Panc1 (cell line): ENCODE results near the gene ACSBG1. TPM values are rescaled to one million over a fixed set of nuclear protein-coding genes. Genes with fewer than 3 reads are reported as not detected.

Experiments
- ATAC-seq: fragments of 200-7000 bp; cut with Tn5 transposase; 2 replicates; pipeline ENCODE4 v1.9.1; 2020; ENCODE audit warnings: mild to moderate bottlenecking, moderate library complexity
- BruUV-seq: library from RNA; stranded (reverse); fragments of 400-500 nt; replicated peaks from 2 replicates; lab custom pipeline; 2021; lab: Mats Ljungman, UMichigan
- CTCF ChIA-PET: fragments of 300-600 bp; sonication (Branson Sonifier 250); formaldehyde crosslinking; loops from one replicate; lab custom pipeline; 2022; ENCODE audit warnings: antibody characterized with exemption; lab: Charles Lee
- POLR2A ChIA-PET: fragments of 300-600 bp; sonication (Branson Sonifier 250); formaldehyde crosslinking; loops from one replicate; lab custom pipeline; 2022; ENCODE audit warnings: antibody characterized with exemption; lab: Charles Lee
- DNase-seq: peaks from one replicate; pipeline ENCODE4 v3.0.0-alpha.2; 2010; ENCODE audit warnings: low read depth, low spot score
- H3K27ac ChIP-seq: 2 replicates; pipeline ENCODE4 v1.5.1; 2011; ENCODE audit warnings: mild to moderate bottlenecking, low read length, inconsistent platforms
- H3K27me3 ChIP-seq: fragments of 200-500 bp; sonication (Bioruptor generic); 2 replicates; pipeline ENCODE4 v1.6.0; 2014; ENCODE audit warnings: low read length, inconsistent platforms; ENCODE audit not compliant: control insufficient read depth, insufficient read depth
- H3K36me3 ChIP-seq: fragments of 200-500 bp; sonication (Bioruptor generic); 2 replicates; pipeline ENCODE4 v1.5.1; 2014; ENCODE audit warnings: inconsistent platforms, mild to moderate bottlenecking, low read length, moderate library complexity; ENCODE audit not compliant: control insufficient read depth, insufficient read depth
- H3K4me1 ChIP-seq: 2 replicates; pipeline ENCODE4 v1.5.1; 2011; ENCODE audit warnings: inconsistent platforms, mild to moderate bottlenecking, low read length, moderate library complexity; ENCODE audit not compliant: control insufficient read depth, insufficient read depth
- H3K4me3 ChIP-seq, 2 experiments: 2 replicates each; pipeline ENCODE4 v1.5.1; 2011 to 2012; ENCODE audit warnings: low read depth in 2 of 2, low read length in 2 of 2, mild to moderate bottlenecking in 2 of 2, inconsistent platforms in 1 of 2, moderate library complexity in 1 of 2
- H3K9me3 ChIP-seq: fragments of 200-500 bp; sonication (Bioruptor generic); 2 replicates; pipeline ENCODE4 v1.5.1; 2014; ENCODE audit warnings: low read depth, mild to moderate bottlenecking, inconsistent platforms, low read length, moderate library complexity; ENCODE audit not compliant: control insufficient read depth, insufficient read depth
- POLR2AphosphoS5 ChIP-seq: IDR thresholded peaks from 2 replicates; pipeline ENCODE4 v1.6.1; 2012; ENCODE audit warnings: mild to moderate bottlenecking, low read depth, low read length, moderate library complexity
- SIN3A ChIP-seq: IDR thresholded peaks from 2 replicates; pipeline ENCODE4 v1.6.1; 2012; ENCODE audit warnings: low read depth, mild to moderate bottlenecking, low read length, moderate library complexity, borderline replicate concordance; ENCODE audit not compliant: insufficient read depth
- TCF7L2 ChIP-seq: IDR thresholded peaks from 2 replicates; pipeline ENCODE4 v1.6.1; 2011; ENCODE audit warnings: mild to moderate bottlenecking, low read depth, low read length, inconsistent platforms
- in situ Hi-C: cut with HindIII; loops from 2 replicates; pipeline ENCODE4 v1.10.0; 2016; ENCODE audit warnings: low sequenced_read_pairs, low pct_unique_long_range_greater_than_20kb
- intact Hi-C: fragments of 100-400 bp; cut with micrococcal nuclease; formaldehyde crosslinking; loops from one replicate; pipeline ENCODE4 v1.10.0; 2022; ENCODE audit not compliant: unreplicated experiment
- total RNA-seq: library from RNA; stranded (reverse); gene quantifications from one replicate; pipeline ENCODE4 v1.2.1, GENCODE V29; 2021; ENCODE audit not compliant: unreplicated experiment
- TF ChIP-seq, protein P1 (sequence below), 2 experiments: IDR thresholded peaks; 2 replicates each; pipeline ENCODE4 v1.6.1; 2011 to 2012; ENCODE audit warnings: low read depth in 2 of 2, control low read depth in 1 of 2, low read length in 1 of 2, mild to moderate bottlenecking in 1 of 2, moderate library complexity in 1 of 2; ENCODE audit not compliant: insufficient read depth in 1 of 2
- TF ChIP-seq, protein P2 (sequence below): fragments of 450-650 bp; IDR thresholded peaks from 2 replicates; pipeline ENCODE4 v1.5.1; 2017; ENCODE audit warnings: mild to moderate bottlenecking

Gene ACSBG1
- total RNA-seq, 1 experiment from 2014 or later: 0.31 TPM

DNA sequence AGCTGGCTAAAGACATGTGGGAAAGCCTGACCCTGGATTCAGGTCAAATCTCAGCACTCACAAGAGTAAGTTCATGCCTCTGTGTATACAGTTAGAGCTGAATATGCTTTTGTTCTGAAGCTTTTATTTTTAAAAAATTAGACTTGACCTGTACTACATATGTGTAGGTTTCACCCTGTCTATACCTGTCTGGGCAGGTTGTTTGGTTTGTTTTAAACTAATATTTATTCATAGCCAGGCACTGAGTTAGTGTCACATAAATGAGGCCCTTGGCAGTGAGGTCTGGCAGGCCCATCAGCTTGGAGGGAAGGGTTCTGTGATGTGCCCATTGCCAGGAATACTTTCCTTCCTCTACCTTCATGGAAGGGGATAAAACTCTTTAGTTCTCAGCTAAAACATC lies 31.9 kb upstream of the ACSBG1 start:
- ChIA-PET POLR2A (interaction anchor here (0.6 to 0.8 kb wide), 2 partner anchors 11 to 34 kb away, joined by 3 read pairs; no protein-coding TSS in a partner anchor), CTCF (interaction anchor here (0.6 kb wide), 1 partner anchor 23 kb away, joined by 3 read pairs; no protein-coding TSS in a partner anchor)
- no peak overlapping the region for H3K4me3 ChIP-seq
- H3K9me3 ChIP-seq: no peaks in the 10 kb centered on the region
- H3K27me3 ChIP-seq: no peaks in the 10 kb centered on the region
- H3K36me3 ChIP-seq: no peaks in the 10 kb centered on the region
- no TSS peak for BruUV-seq
- H3K4me1 ChIP-seq: peaks cover 12% of the 10 kb centered on the region
- ATAC-seq (no peak), DNase-seq (no peak)
- intact Hi-C loops: no loop called here
- peak overlapping the region; percentile 29; the same call in 1 of the 2 replicates for H3K27ac ChIP-seq
- TF ChIP-seq POLR2AphosphoS5 (no peak), SIN3A (no peak), TCF7L2 (no peak)
- TF ChIP-seq, protein P1, sequence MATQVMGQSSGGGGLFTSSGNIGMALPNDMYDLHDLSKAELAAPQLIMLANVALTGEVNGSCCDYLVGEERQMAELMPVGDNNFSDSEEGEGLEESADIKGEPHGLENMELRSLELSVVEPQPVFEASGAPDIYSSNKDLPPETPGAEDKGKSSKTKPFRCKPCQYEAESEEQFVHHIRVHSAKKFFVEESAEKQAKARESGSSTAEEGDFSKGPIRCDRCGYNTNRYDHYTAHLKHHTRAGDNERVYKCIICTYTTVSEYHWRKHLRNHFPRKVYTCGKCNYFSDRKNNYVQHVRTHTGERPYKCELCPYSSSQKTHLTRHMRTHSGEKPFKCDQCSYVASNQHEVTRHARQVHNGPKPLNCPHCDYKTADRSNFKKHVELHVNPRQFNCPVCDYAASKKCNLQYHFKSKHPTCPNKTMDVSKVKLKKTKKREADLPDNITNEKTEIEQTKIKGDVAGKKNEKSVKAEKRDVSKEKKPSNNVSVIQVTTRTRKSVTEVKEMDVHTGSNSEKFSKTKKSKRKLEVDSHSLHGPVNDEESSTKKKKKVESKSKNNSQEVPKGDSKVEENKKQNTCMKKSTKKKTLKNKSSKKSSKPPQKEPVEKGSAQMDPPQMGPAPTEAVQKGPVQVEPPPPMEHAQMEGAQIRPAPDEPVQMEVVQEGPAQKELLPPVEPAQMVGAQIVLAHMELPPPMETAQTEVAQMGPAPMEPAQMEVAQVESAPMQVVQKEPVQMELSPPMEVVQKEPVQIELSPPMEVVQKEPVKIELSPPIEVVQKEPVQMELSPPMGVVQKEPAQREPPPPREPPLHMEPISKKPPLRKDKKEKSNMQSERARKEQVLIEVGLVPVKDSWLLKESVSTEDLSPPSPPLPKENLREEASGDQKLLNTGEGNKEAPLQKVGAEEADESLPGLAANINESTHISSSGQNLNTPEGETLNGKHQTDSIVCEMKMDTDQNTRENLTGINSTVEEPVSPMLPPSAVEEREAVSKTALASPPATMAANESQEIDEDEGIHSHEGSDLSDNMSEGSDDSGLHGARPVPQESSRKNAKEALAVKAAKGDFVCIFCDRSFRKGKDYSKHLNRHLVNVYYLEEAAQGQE (IDR thresholded peaks at IDR 0.05; ENCODE audit: insufficient read depth in 1 of 2, low read depth in 2 of 2, low read length in 1 of 2): no peak
- TF ChIP-seq, protein P2, sequence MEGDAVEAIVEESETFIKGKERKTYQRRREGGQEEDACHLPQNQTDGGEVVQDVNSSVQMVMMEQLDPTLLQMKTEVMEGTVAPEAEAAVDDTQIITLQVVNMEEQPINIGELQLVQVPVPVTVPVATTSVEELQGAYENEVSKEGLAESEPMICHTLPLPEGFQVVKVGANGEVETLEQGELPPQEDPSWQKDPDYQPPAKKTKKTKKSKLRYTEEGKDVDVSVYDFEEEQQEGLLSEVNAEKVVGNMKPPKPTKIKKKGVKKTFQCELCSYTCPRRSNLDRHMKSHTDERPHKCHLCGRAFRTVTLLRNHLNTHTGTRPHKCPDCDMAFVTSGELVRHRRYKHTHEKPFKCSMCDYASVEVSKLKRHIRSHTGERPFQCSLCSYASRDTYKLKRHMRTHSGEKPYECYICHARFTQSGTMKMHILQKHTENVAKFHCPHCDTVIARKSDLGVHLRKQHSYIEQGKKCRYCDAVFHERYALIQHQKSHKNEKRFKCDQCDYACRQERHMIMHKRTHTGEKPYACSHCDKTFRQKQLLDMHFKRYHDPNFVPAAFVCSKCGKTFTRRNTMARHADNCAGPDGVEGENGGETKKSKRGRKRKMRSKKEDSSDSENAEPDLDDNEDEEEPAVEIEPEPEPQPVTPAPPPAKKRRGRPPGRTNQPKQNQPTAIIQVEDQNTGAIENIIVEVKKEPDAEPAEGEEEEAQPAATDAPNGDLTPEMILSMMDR: no peak
- in situ Hi-C loops: loop anchor here (25.0 kb wide), 1 partner anchor 129 kb away; the partner anchor contains the start of genes CIB2 and IDH3A

DNA sequence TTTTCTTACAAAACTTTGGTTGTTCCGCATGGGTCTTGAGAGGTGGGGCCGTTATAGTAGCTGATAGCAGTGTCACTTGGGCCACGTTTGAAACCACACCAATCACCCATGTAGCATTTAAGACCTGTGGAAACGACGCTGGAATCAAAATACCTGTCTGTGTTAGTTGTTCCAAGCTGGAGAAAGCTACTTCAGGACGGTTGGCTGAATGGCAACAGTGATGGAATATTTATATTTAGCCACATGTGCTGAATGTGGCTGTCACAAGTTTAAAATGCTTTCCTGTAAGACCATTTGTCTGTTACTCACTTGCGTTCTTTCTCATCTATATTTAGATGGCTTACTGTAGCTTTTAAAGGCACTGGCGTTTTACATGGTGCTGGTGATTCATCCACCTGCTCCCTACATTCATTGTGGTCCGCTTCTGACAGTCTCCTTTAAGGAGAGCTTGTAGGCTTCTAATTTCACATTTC lies 31.4 kb upstream of the ACSBG1 start:
- no peaks in the 10 kb centered on the region for H3K9me3 ChIP-seq
- ATAC-seq: no peak
- TF ChIP-seq SIN3A (no peak), POLR2AphosphoS5 (no peak), TCF7L2 (no peak)
- TF ChIP-seq, protein P2: no peak
- TF ChIP-seq, protein P1 (IDR thresholded peaks at IDR 0.05; ENCODE audit: insufficient read depth in 1 of 2, low read depth in 2 of 2, low read length in 1 of 2): no peak
- H3K27me3 ChIP-seq: no peaks in the 10 kb centered on the region
- intact Hi-C loops (no loop called here), in situ Hi-C loops (loop anchor here (25.0 kb wide), 1 partner anchor 128 kb away; the partner anchor contains the start of genes CIB2 and IDH3A)
- BruUV-seq: no TSS peak
- H3K36me3 ChIP-seq: no peaks in the 10 kb centered on the region
- ChIA-PET POLR2A (interaction anchor here (0.8 kb wide), 1 partner anchor 11 kb away, joined by 3 read pairs; no protein-coding TSS in a partner anchor), CTCF (no interaction called here)
- H3K4me3 ChIP-seq: no peak overlapping the region
- no peak for DNase-seq
- H3K27ac ChIP-seq: no peak overlapping the region
- H3K4me1 ChIP-seq: peaks cover 12% of the 10 kb centered on the region
